K562 (cell line): Measurements from ENCODE around the gene COMMD1. TPM values are rescaled to one million over a fixed set of nuclear protein-coding genes. Genes with fewer than 3 reads are reported as not detected.

Experiments used
- ATAC-seq: fragments of 200-7000 bp; cut with Tn5 transposase; 3 replicates; pipeline ENCODE4 v1.9.1; 2020; ENCODE audit warnings: moderate library complexity
- BruUV-seq: library from RNA; stranded (reverse); fragments of 400-500 nt; replicated peaks from 2 replicates; lab custom pipeline; 2021; lab: Mats Ljungman, UMichigan
- CTCF ChIA-PET: fragments of 300-600 bp; formaldehyde crosslinking; extraction: SDS; loops from one replicate; lab custom pipeline; 2021; ENCODE audit warnings: low intra/inter-chr PET ratio; lab: Yijun Ruan, JAX
- POLR2A ChIA-PET: fragments of 300-600, 350-650 bp; sonication (Branson Sonifier 250); formaldehyde crosslinking; extraction: SDS; loops from one replicate; lab custom pipeline; 2021; ENCODE audit warnings: antibody characterized with exemption, inconsistent platforms; lab: Yijun Ruan, JAX
- DNase-seq, 4 experiments: peaks; one replicate each; pipeline versions ENCODE4 v3.0.0 to v3.0.0-alpha.2; 2011 to 2018; ENCODE audit warnings: low spot score in 3 of 4, mixed read lengths in 3 of 4; ENCODE audit errors: extremely low read depth in 1 of 4
- FAIRE-seq: peaks from 2 replicates; lab custom pipeline; 2011; peaks lifted over from hg19 to GRCh38; lab: Jason Lieb, UNC
- H2AFZ ChIP-seq: 2 replicates; pipeline ENCODE4 v1.6.0; 2011; ENCODE audit warnings: low read depth, low read length, control low read depth, inconsistent platforms
- H3K27ac ChIP-seq: fragments of 200-600 bp; 3 replicates; pipeline ENCODE4 v1.8.0; 2011; ENCODE audit warnings: low read depth, mild to moderate bottlenecking, control low read depth, inconsistent platforms, low read length, moderate library complexity, mixed read lengths; ENCODE audit errors: extremely low read depth
- H3K27me3 ChIP-seq, 2 experiments: fragments of 300-600 bp in 1 of 2; 2 replicates in 1 of 2; 3 replicates in 1 of 2; pipeline versions ENCODE4 v1.6.0 to v1.8.0; 2011; ENCODE audit warnings: inconsistent platforms in 2 of 2, low read length in 2 of 2, mild to moderate bottlenecking in 1 of 2, mixed read lengths in 1 of 2, moderate library complexity in 1 of 2; ENCODE audit not compliant: control insufficient read depth in 2 of 2, insufficient read depth in 2 of 2
- H3K36me3 ChIP-seq: fragments of 300-600 bp; 3 replicates; pipeline ENCODE4 v1.8.0; 2011; ENCODE audit warnings: mild to moderate bottlenecking, low read length, inconsistent platforms; ENCODE audit not compliant: control insufficient read depth, insufficient read depth
- H3K4me1 ChIP-seq, 2 experiments: fragments of 200-600 bp in 1 of 2; replicated peaks in 1 of 2; 2 replicates in 1 of 2; 3 replicates in 1 of 2; pipeline versions ENCODE4 v1.5.1 to v1.8.0; 2011; ENCODE audit warnings: inconsistent platforms in 2 of 2, low read length in 2 of 2, mild to moderate bottlenecking in 1 of 2, mixed read lengths in 1 of 2, moderate library complexity in 1 of 2; ENCODE audit not compliant: control insufficient read depth in 2 of 2, insufficient read depth in 2 of 2
- H3K4me2 ChIP-seq: 2 replicates; pipeline ENCODE4 v1.6.1; 2011; ENCODE audit warnings: low read length, control low read depth, inconsistent platforms, mixed read lengths; ENCODE audit not compliant: insufficient read depth
- H3K4me3 ChIP-seq: fragments of 200-600 bp; sonication (generic), shearing (Covaris generic); 2 replicates; pipeline ENCODE4 v1.5.1; 2016; ENCODE audit warnings: control low read depth, inconsistent platforms
- H3K79me2 ChIP-seq: fragments of 200-600 bp; 3 replicates; pipeline ENCODE4 v1.8.0; 2011; ENCODE audit warnings: low read length, inconsistent platforms; ENCODE audit not compliant: control insufficient read depth, insufficient read depth
- H3K9ac ChIP-seq, 2 experiments: 2 replicates each; pipeline versions ENCODE4 v1.6.0 to v1.6.1; 2011; ENCODE audit warnings: low read depth in 2 of 2, low read length in 2 of 2, control low read depth in 1 of 2, inconsistent platforms in 1 of 2, mild to moderate bottlenecking in 1 of 2, mixed read lengths in 1 of 2; ENCODE audit not compliant: insufficient read depth in 1 of 2
- H3K9me1 ChIP-seq: one replicate; pipeline ENCODE4 v1.6.0; 2011; ENCODE audit warnings: inconsistent platforms, mild to moderate bottlenecking, low read length, moderate library complexity; ENCODE audit not compliant: control insufficient read depth, insufficient read depth
- H3K9me3 ChIP-seq: replicated peaks from 2 replicates; pipeline ENCODE4 v1.5.1; 2011; ENCODE audit warnings: low read depth, low read length, inconsistent platforms; ENCODE audit not compliant: control insufficient read depth, insufficient read depth
- H4K20me1 ChIP-seq: replicated peaks from 2 replicates; pipeline ENCODE4 v1.6.1; 2011; ENCODE audit warnings: low read length, inconsistent platforms, mixed read lengths; ENCODE audit not compliant: control insufficient read depth, insufficient read depth
- BRD4 ChIP-seq: fragments of 200-600 bp; sonication (generic); IDR thresholded peaks from 2 replicates; pipeline ENCODE4 v1.6.1; 2017; ENCODE audit warnings: inconsistent platforms
- FOXJ3 ChIP-seq: sonication (generic); formaldehyde crosslinking; IDR thresholded peaks from 2 replicates; pipeline ENCODE4 v1.4.0; 2020; ENCODE audit warnings: mild to moderate bottlenecking, missing genetic modification reagents
- HDAC1 ChIP-seq, 2 experiments: fragments of 450-650 bp; IDR thresholded peaks; 2 replicates each; pipeline ENCODE4 v1.6.1; 2016 to 2017; ENCODE audit warnings: inconsistent platforms in 1 of 2, mild to moderate bottlenecking in 1 of 2, moderate library complexity in 1 of 2
- ZNF175 ChIP-seq: fragments of 200-800 bp; sonication (Bioruptor generic); IDR thresholded peaks from 2 replicates; pipeline ENCODE4 v1.6.1; 2016; ENCODE audit warnings: low read depth, mild to moderate bottlenecking, missing genetic modification characterization, missing compliant biosample characterization
- WGBS: fragments of 100-300 bp; shearing (Covaris generic); methylation state at CpG from one replicate; pipeline ENCODE4 v1.1.6; 2016; ENCODE audit warnings: low coverage, mixed read lengths; ENCODE audit not compliant: insufficient coverage; ENCODE audit errors: missing lambda C conversion rate; 5-methylcytosine and 5-hydroxymethylcytosine counted together
- in situ Hi-C: fragments of 300-500 bp; cut with MboI; formaldehyde crosslinking; loops from 4 replicates; pipeline ENCODE4 v1.15.0; 2018; ENCODE audit warnings: inconsistent platforms, mixed read lengths
- intact Hi-C: fragments of 100-400 bp; cut with micrococcal nuclease; formaldehyde crosslinking; loops from 2 replicates; pipeline ENCODE4 v1.14.2; 2022
- polyA plus RNA-seq, 8 experiments: library from polyadenylated mRNA; depleted of rRNA in 4 of 8; stranded (reverse) in 5 of 8; unstranded in 3 of 8; fragments of >200 nt; fragmentation: Nextera tagmentation in 2 of 8; fragmentation: Illumina TruSeq in 1 of 8; extraction: Ambion mirVana in 2 of 8; extraction: Trizol in 1 of 8; gene quantifications; 2 replicates each; pipeline versions ENCODE4 v1.2.1 to v1.2.3, GENCODE V29; 2011 to 2014; ENCODE audit warnings: inconsistent platforms in 1 of 8, missing spikeins in 1 of 8
- total RNA-seq, 7 experiments: library from RNA; depleted of rRNA in 6 of 7; stranded (reverse); fragments of >200 nt in 6 of 7; fragmentation: Illumina TruSeq in 2 of 7; extraction: Trizol in 2 of 7; gene quantifications; 2 replicates each; pipeline versions ENCODE4 v1.2.1 to v1.2.3, GENCODE V29; 2011 to 2021; ENCODE audit warnings: low replicate concordance in 1 of 7
- TF ChIP-seq, protein P1 (sequence below): fragments of 450-650 bp; formaldehyde crosslinking; conservative IDR thresholded peaks from 2 replicates; pipeline ENCODE4 v1.4.0; 2022; ENCODE audit warnings: mild to moderate bottlenecking, missing genetic modification characterization

The COMMD1 gene
- total and polyA plus RNA-seq, 9 of the 15 experiments (the other 6 are each of a cell fraction or from before 2014, with no cell fraction given) = 14.4 to 77.0 (median 21.4) TPM

GRCh38 chr2:62102402-62102920, 197.0 kb downstream of the COMMD1 start:
- H3K79me2 ChIP-seq = no peaks in the 10 kb centered on the region
- TF ChIP-seq BRD4 (no peak), ZNF175 (no peak), FOXJ3 (CRISPR knock-in tag) (no peak), HDAC1 (IDR thresholded peaks at IDR 0.05) (no peak)
- TF ChIP-seq, protein P1, sequence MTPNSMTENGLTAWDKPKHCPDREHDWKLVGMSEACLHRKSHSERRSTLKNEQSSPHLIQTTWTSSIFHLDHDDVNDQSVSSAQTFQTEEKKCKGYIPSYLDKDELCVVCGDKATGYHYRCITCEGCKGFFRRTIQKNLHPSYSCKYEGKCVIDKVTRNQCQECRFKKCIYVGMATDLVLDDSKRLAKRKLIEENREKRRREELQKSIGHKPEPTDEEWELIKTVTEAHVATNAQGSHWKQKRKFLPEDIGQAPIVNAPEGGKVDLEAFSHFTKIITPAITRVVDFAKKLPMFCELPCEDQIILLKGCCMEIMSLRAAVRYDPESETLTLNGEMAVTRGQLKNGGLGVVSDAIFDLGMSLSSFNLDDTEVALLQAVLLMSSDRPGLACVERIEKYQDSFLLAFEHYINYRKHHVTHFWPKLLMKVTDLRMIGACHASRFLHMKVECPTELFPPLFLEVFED (CRISPR knock-in tag) = no peak
- no peaks in the 10 kb centered on the region for H3K27me3 ChIP-seq
- DNase-seq (no peak), FAIRE-seq (no peak), ATAC-seq (no peak)
- H3K4me2 ChIP-seq = no peak overlapping the region
- H3K4me1 ChIP-seq = no peaks in the 10 kb centered on the region; a peak in 1 of 5 replicates
- no peaks in the 10 kb centered on the region for H3K9me3 ChIP-seq
- no peak overlapping the region for H3K9ac ChIP-seq
- no peaks in the 10 kb centered on the region for H3K36me3 ChIP-seq
- WGBS = 79% methylated on average over 1 of the region's 1 CpG
- no peak overlapping the region for H3K4me3 ChIP-seq
- H3K9me1 ChIP-seq = no peaks in the 10 kb centered on the region
- in situ Hi-C loops (no loop called here), intact Hi-C loops (no loop called here)
- ChIA-PET POLR2A (interaction anchor here (1.8 kb wide), 1 partner anchor 14 kb away, joined by 6 read pairs; no protein-coding TSS in a partner anchor), CTCF (no interaction called here)
- H4K20me1 ChIP-seq = no peaks in the 10 kb centered on the region
- H3K27ac ChIP-seq = no peak overlapping the region
- H2AFZ ChIP-seq = no peak overlapping the region
- no TSS peak for BruUV-seq
